IMR-90 (cell line): ENCODE measurements around the gene HIGD2A. TPM values are rescaled to one million over a fixed set of nuclear protein-coding genes. Genes with fewer than 3 reads are reported as not detected.

Experiments
- ATAC-seq: fragments of 200-7000 bp; cut with Tn5 transposase; 2 replicates; pipeline ENCODE4 v1.9.1; 2020; ENCODE audit warnings: low read depth, mild to moderate bottlenecking, moderate library complexity
- BruUV-seq: library from RNA; stranded (reverse); fragments of 400-500 nt; replicated peaks from 2 replicates; lab custom pipeline; 2021; lab: Mats Ljungman, UMichigan
- CTCF ChIA-PET: fragments of 300-600 bp; formaldehyde crosslinking; extraction: SDS; loops from one replicate; lab custom pipeline; 2021; ENCODE audit warnings: antibody characterized with exemption; lab: Yijun Ruan, JAX
- POLR2A ChIA-PET: fragments of 300-600 bp; sonication (Branson Sonifier 250); formaldehyde crosslinking; loops from one replicate; lab custom pipeline; 2022; ENCODE audit warnings: antibody characterized with exemption; ENCODE audit not compliant: unreplicated experiment; lab: Charles Lee
- DNase-seq: peaks from one replicate; pipeline ENCODE4 v3.0.0; 2013
- H2AFZ ChIP-seq: replicated peaks from 2 replicates; pipeline ENCODE3; 2013; ENCODE audit warnings: low read length, mild to moderate bottlenecking; ENCODE audit not compliant: poor library complexity
- H2AK5ac ChIP-seq: 2 replicates; pipeline ENCODE4 v1.6.1; 2013; ENCODE audit warnings: low read depth, low read length, inconsistent platforms
- H2AK9ac ChIP-seq: replicated peaks from 2 replicates; pipeline ENCODE3; 2013; ENCODE audit warnings: mild to moderate bottlenecking, low read depth, low read length, moderate library complexity; ENCODE audit not compliant: poor library complexity
- H2BK120ac ChIP-seq: 2 replicates; pipeline ENCODE4 v1.6.1; 2013; ENCODE audit warnings: low read depth, low read length, inconsistent platforms
- H2BK15ac ChIP-seq: 3 replicates; pipeline ENCODE4 v1.6.1; 2013; ENCODE audit warnings: low read depth, low read length, inconsistent platforms
- H2BK20ac ChIP-seq: 2 replicates; pipeline ENCODE4 v1.6.1; 2013; ENCODE audit warnings: low read depth, mild to moderate bottlenecking, inconsistent platforms, low read length, moderate library complexity
- H2BK5ac ChIP-seq: 2 replicates; pipeline ENCODE4 v1.6.1; 2013; ENCODE audit warnings: mild to moderate bottlenecking, low read depth, low read length, inconsistent platforms; ENCODE audit not compliant: poor library complexity, severe bottlenecking
- H3K14ac ChIP-seq: replicated peaks from 2 replicates; pipeline ENCODE4 v1.6.1; 2013; ENCODE audit warnings: low read depth, low read length, inconsistent platforms
- H3K18ac ChIP-seq: 2 replicates; pipeline ENCODE4 v1.6.1; 2013; ENCODE audit warnings: low read depth, low read length, control low read depth
- H3K23ac ChIP-seq: 2 replicates; pipeline ENCODE4 v1.6.1; 2013; ENCODE audit warnings: low read depth, low read length, inconsistent platforms
- H3K27ac ChIP-seq: 2 replicates; pipeline ENCODE4 v1.5.1; 2013; ENCODE audit warnings: mild to moderate bottlenecking, control low read depth, low read length; ENCODE audit not compliant: insufficient read depth
- H3K27me3 ChIP-seq: 2 replicates; pipeline ENCODE4 v1.6.1; 2013; ENCODE audit warnings: low read length; ENCODE audit not compliant: control insufficient read depth, insufficient read depth
- H3K36me3 ChIP-seq: 2 replicates; pipeline ENCODE4 v1.6.1; 2013; ENCODE audit warnings: low read length, mixed read lengths; ENCODE audit not compliant: control insufficient read depth, insufficient read depth
- H3K4ac ChIP-seq: 2 replicates; pipeline ENCODE4 v1.6.1; 2013; ENCODE audit warnings: low read depth, low read length, inconsistent platforms
- H3K4me1 ChIP-seq: 2 replicates; pipeline ENCODE4 v1.6.1; 2013; ENCODE audit warnings: low read length, mixed read lengths; ENCODE audit not compliant: control insufficient read depth, insufficient read depth
- H3K4me2 ChIP-seq: 2 replicates; pipeline ENCODE4 v1.6.1; 2013; ENCODE audit warnings: low read depth, mild to moderate bottlenecking, control low read depth, low read length, moderate library complexity
- H3K4me3 ChIP-seq: 2 replicates; pipeline ENCODE4 v1.5.1; 2013; ENCODE audit warnings: low read depth, mild to moderate bottlenecking, control low read depth, low read length, moderate library complexity; ENCODE audit not compliant: insufficient read depth
- H3K56ac ChIP-seq: 2 replicates; pipeline ENCODE4 v1.6.1; 2013; ENCODE audit warnings: low read length, inconsistent platforms; ENCODE audit not compliant: insufficient read depth; ENCODE audit errors: extremely low read depth
- H3K79me1 ChIP-seq, 2 experiments: 2 replicates each; pipeline ENCODE4 v1.6.1; 2013; ENCODE audit warnings: low read length in 2 of 2, inconsistent platforms in 1 of 2, low read depth in 1 of 2
- H3K9ac ChIP-seq: 2 replicates; pipeline ENCODE4 v1.6.1; 2013; ENCODE audit warnings: low read depth, low read length, control low read depth
- H3K9me1 ChIP-seq: 2 replicates; pipeline ENCODE4 v1.6.1; 2013; ENCODE audit warnings: low read length, inconsistent platforms; ENCODE audit not compliant: insufficient read depth
- H3K9me3 ChIP-seq: 2 replicates; pipeline ENCODE4 v1.6.1; 2013; ENCODE audit warnings: low read length; ENCODE audit not compliant: control insufficient read depth, insufficient read depth
- H4K20me1 ChIP-seq: 2 replicates; pipeline ENCODE4 v1.6.1; 2013; ENCODE audit warnings: low read length, inconsistent platforms; ENCODE audit not compliant: insufficient read depth
- H4K5ac ChIP-seq: 2 replicates; pipeline ENCODE4 v1.6.1; 2013; ENCODE audit warnings: mild to moderate bottlenecking, low read depth, low read length, control low read depth
- H4K8ac ChIP-seq, 2 experiments: 2 replicates each; pipeline ENCODE4 v1.6.1; 2013; ENCODE audit warnings: low read depth in 2 of 2, low read length in 2 of 2, control low read depth in 1 of 2, inconsistent platforms in 1 of 2
- H4K91ac ChIP-seq: 2 replicates; pipeline ENCODE4 v1.6.1; 2013; ENCODE audit warnings: low read depth, low read length, inconsistent platforms; ENCODE audit not compliant: insufficient read depth
- ELK1 ChIP-seq: fragments of 150-350 bp; IDR thresholded peaks from 2 replicates; pipeline ENCODE4 v1.6.1; 2016; ENCODE audit warnings: low read depth, mild to moderate bottlenecking, low read length, moderate library complexity, borderline replicate concordance
- MAFK ChIP-seq: IDR thresholded peaks from 2 replicates; pipeline ENCODE4 v1.6.1; 2012; ENCODE audit warnings: low read depth, low read length, improper control_type of control experiment
- NFE2L2 ChIP-seq: fragments of 150-350 bp; IDR thresholded peaks from 2 replicates; pipeline ENCODE4 v1.6.1; 2016; ENCODE audit warnings: low read depth, mild to moderate bottlenecking, low read length
- RAD21 ChIP-seq: IDR thresholded peaks from 2 replicates; pipeline ENCODE4 v1.6.1; 2012; ENCODE audit warnings: low read length, improper control_type of control experiment
- RCOR1 ChIP-seq: IDR thresholded peaks from 2 replicates; pipeline ENCODE4 v1.6.1; 2012; ENCODE audit warnings: mild to moderate bottlenecking, low read length, improper control_type of control experiment; ENCODE audit not compliant: insufficient replicate concordance
- RFX5 ChIP-seq: IDR thresholded peaks from 2 replicates; pipeline ENCODE4 v1.8.0; 2012; ENCODE audit warnings: low read depth, mild to moderate bottlenecking, low read length, moderate library complexity
- SMC3 ChIP-seq: fragments of 150-350 bp; IDR thresholded peaks from 2 replicates; pipeline ENCODE4 v1.6.1; 2016; ENCODE audit warnings: low read depth, mild to moderate bottlenecking, antibody characterized with exemption, low read length, moderate library complexity
- USF2 ChIP-seq: fragments of 150-350 bp; IDR thresholded peaks from 2 replicates; pipeline ENCODE4 v1.6.1; 2017; ENCODE audit warnings: mild to moderate bottlenecking, antibody characterized with exemption, low read length, low read depth
- WGBS, 2 experiments: methylation state at CpG; one replicate each; pipeline versions ENCODE4 v1.1.5 to v1.1.7; 2013; ENCODE audit warnings: missing lambda C conversion rate in 2 of 2; ENCODE audit not compliant: insufficient read length in 1 of 2; ENCODE audit errors: extremely low coverage in 2 of 2; 5-methylcytosine and 5-hydroxymethylcytosine counted together
- dilution Hi-C: fragments of 300-500 bp; cut with HindIII; formaldehyde crosslinking; loops from one replicate; pipeline ENCODE4 v1.14.3; 2018; ENCODE audit warnings: low sequenced_read_pairs; ENCODE audit not compliant: unreplicated experiment
- in situ Hi-C: fragments of 300-500 bp; cut with MboI; formaldehyde crosslinking; loops from 3 replicates; pipeline ENCODE4 v1.14.3; 2019; ENCODE audit warnings: low sequenced_read_pairs, inconsistent platforms, mixed read lengths
- intact Hi-C: fragments of 100-400 bp; cut with micrococcal nuclease; formaldehyde crosslinking; loops from 2 replicates; pipeline ENCODE4 v1.10.0; 2022
- polyA plus RNA-seq, 3 experiments: library from polyadenylated mRNA; depleted of rRNA; stranded (reverse); fragments of >200 nt; gene quantifications; 2 replicates each; pipeline ENCODE4 v1.2.3, GENCODE V29; 2012; ENCODE audit warnings: low replicate concordance in 1 of 3
- total RNA-seq: library from RNA; depleted of rRNA; stranded (reverse); fragments of >200 nt; gene quantifications from 2 replicates; pipeline ENCODE4 v1.2.3, GENCODE V29; 2012

The HIGD2A gene
- total and polyA plus RNA-seq, 2 of the 4 experiments (the other 2 are of a cell fraction) = 35.0 to 131 TPM

GRCh38 chr5:176364765-176365350 is 23.7 kb upstream of the HIGD2A start:
- peak overlapping the region; percentile 5 for H3K18ac ChIP-seq
- dilution Hi-C loops (no loop called here), intact Hi-C loops (loop anchor here (5.0 kb wide), 2 partner anchors 213 to 638 kb away; no protein-coding TSS in a partner anchor), in situ Hi-C loops (no loop called here)
- peak overlapping the region; percentile 96 for H4K5ac ChIP-seq
- peak overlapping the region; percentile 25 for H2BK120ac ChIP-seq
- peak overlapping the region; percentile 68 for H3K9ac ChIP-seq
- peaks cover 4% of the 10 kb centered on the region for H3K9me1 ChIP-seq
- H3K27ac ChIP-seq = peak overlapping the region; percentile 36
- peak overlapping the region; percentile 90 for H3K4ac ChIP-seq
- ChIA-PET POLR2A (no interaction called here), CTCF (interaction anchor here (0.6 kb wide), 1 partner anchor 71 kb away, joined by 6 read pairs; no protein-coding TSS in a partner anchor)
- H3K4me2 ChIP-seq = peak overlapping the region; percentile 87
- peak overlapping the region; percentile 45; the same call in 1 of the 2 replicates for H3K23ac ChIP-seq
- H3K4me1 ChIP-seq = peaks cover 7% of the 10 kb centered on the region
- peak overlapping the region; percentile 60; the same call in 1 of the 3 replicates for H2BK15ac ChIP-seq
- peaks cover 11% of the 10 kb centered on the region for H3K36me3 ChIP-seq
- peaks cover under 1% of the 10 kb centered on the region; the same call in 1 of the 2 replicates for H4K20me1 ChIP-seq
- no peaks in the 10 kb centered on the region for H3K9me3 ChIP-seq
- H3K79me1 ChIP-seq = peaks cover 15 to 23% of the 10 kb centered on the region in 2 experiments
- H2AK9ac ChIP-seq = peak overlapping the region; percentile 86
- ATAC-seq = no peak
- H3K56ac ChIP-seq = no peak overlapping the region
- peak overlapping the region; percentile 76; the same call in 1 of the 2 replicates for H4K91ac ChIP-seq
- BruUV-seq = no TSS peak
- TF ChIP-seq SMC3 (no peak), USF2 (no peak), MAFK (no peak), NFE2L2 (no peak), RAD21 (no peak), RCOR1 (no peak), RFX5 (no peak), ELK1 (no peak)
- 52% methylated on average over 8 of the region's 28 CpGs; no CpG with 5 or more reads in 1 of the 2 experiments for WGBS, 2 experiments
- no peak for DNase-seq
- peak overlapping the region; percentile 81 for H3K14ac ChIP-seq
- no peaks in the 10 kb centered on the region for H3K27me3 ChIP-seq
- peak overlapping the region; percentile 95 for H2AFZ ChIP-seq
- peak overlapping the region; percentile 31 for H2BK5ac ChIP-seq
- peak overlapping the region; percentile 27 for H2AK5ac ChIP-seq
- H2BK20ac ChIP-seq = peak overlapping the region; percentile 47; the same call in 1 of the 2 replicates
- H3K4me3 ChIP-seq = peak overlapping the region; percentile 58
- peak overlapping the region; percentile 95 to 100 for H4K8ac ChIP-seq
